HUDEP-2 (cell line): ENCODE data around the gene AFAP1.
"Not testable (repeated sequence)": the region's sequence is repeated elsewhere in the genome, so short reads cannot be mapped to it uniquely, and the experiment has no call there.

Experiments used
- DNase-seq, 76 experiments: peaks; one replicate each; lab custom pipeline; 2025; ENCODE audit not compliant: unreplicated experiment in 76 of 76; lab: John Stamatoyannopoulos, UW

The AFAP1 gene

GRCh38 chr4:7947927-7948326 is 8.3 kb upstream of the AFAP1 start:
- DNase-seq: no peak

DNA sequence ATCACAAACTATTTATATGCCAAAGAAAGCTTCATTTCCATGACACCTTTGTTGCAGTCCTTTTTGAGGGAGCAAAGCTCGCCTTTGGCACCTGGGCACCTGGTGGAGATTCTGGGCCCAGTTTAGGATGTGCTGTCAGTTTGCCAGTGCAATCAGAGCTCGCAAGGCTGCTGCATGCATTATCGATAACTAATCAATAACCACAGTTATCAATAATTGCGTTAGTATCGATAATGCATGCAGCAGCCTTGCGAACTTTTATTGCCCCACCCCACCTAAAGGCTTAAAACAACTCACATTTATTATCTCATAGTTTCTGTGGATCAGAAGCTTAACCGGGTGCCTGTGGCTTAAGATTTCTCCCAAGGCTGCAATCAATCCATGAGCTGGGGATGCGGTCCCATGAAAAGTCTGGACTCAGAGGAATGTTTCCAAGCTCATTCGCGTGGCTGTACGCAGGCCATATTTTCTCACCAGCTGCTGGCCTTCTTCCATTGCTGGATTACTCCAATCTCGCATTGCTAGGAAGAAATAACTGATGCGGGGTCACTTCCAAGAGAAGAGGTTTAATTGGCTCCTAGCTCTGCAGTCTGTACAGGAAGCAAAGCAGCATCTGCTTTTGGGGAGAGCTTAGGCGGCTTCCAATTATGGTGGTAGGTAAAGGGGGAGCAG is 6.2 kb upstream of the AFAP1 start:
- no peak for DNase-seq

GRCh38 chr4:7944599-7945220 is 5.0 kb upstream of the AFAP1 start:
- DNase-seq: no peak

GRCh38 chr4:7943688-7944087 is 4.0 kb upstream of the AFAP1 start:
- not testable (repeated sequence) for DNase-seq

DNA sequence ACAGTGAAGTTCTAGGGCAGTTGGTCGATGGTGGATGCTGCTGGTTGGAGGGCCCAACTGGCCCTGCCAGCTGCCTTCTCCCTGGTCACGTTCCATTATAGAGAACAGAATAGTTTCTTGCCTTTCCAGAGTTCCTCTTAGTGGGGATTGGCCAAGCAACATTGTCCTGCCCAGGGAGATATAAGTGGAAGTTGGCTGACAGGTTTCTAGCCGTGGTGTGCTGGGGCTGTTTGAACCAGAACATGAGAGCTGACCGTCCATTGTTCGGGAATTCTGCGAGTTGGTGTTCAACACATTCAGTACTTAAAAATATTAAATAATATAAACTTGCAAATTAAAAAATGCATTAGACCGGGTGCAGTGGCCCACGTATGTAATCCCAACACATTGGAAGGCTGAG is 3.5 kb upstream of the AFAP1 start:
- DNase-seq: no peak

DNA sequence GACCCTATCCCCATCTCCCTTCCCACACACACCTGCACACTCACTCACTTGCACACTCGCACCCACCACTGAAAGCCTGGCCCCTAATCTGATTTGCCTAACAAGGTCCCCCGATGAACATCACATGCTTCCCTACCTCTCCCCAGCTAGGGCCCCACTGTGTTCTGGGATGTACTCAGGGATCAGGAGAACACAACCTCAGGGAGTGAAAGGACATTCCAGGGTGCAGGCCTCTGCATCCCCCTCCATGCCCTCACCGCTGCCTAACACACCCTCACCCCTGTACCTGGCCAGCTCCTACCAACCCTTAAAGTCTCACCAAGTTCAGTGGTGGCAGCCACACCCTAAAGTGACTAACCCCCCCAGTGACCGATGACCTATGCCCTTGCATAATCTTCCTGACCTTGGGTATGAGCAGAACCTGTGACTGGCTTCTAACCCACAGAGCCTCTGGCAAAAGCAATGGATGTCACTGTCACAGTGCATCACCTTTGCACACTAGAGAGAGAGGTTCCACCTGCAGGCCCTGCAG is 2.4 kb upstream of the AFAP1 start:
- no peak for DNase-seq

GRCh38 chr4:7941111-7941964 is 1.7 kb upstream of the AFAP1 start:
- no peak for DNase-seq

GRCh38 chr4:7938609-7939376 is 868 bp downstream of the AFAP1 start:
- no peak for DNase-seq

GRCh38 chr4:7938266-7938608 is 1.4 kb downstream of the AFAP1 start:
- peak in 1 of 76 experiments; percentile 1 for DNase-seq

DNA sequence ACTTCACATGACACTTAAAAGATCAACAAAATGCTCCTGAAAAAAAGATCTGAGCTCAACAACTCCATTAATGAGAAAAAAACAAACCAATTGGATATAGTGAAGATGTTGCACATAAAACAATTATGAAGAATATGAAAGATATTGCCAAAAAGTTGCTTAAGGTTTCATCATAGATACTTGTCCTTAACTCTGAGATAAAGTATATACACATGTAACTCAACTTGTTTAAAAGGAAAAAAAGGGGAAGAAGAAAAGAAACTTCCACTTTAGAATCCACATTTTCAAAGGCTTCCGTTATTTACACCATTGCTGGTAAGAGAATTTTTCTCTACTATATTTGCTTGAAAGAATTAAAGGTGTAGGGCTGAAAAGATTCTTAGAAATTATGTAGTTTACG is 2.7 kb downstream of the AFAP1 start:
- no peak for DNase-seq

- no peak for DNase-seq
Measured at GRCh38 chr4:7933651-7934510, 5.8 kb downstream of the AFAP1 start.

- DNase-seq: no peak
Measured at GRCh38 chr4:7932287-7932686, 7.4 kb downstream of the AFAP1 start.

GRCh38 chr4:7929118-7929951 is 10.3 kb downstream of the AFAP1 start:
- no peak for DNase-seq

GRCh38 chr4:7928711-7929110 is 10.9 kb downstream of the AFAP1 start:
- no peak for DNase-seq

DNA sequence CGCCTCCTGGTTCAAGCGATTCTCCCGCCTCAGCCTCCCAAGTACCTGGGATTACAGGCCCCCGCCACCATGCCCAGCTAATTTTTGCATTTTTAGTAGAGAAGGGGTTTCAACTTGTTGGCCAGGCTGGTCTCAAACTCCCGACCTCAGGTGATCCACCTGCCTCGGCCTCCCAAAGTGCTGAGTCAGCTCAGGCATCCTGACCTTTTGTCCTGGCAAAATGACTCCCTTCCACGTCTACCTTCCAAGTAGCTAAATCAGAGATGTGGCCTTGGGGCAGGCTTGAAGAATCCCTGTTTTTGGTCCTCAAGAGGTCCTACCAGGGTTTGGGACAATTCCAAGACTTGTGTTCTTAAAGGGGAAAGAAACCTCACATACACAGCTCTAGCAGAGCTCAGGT is 12.8 kb downstream of the AFAP1 start:
- no peak for DNase-seq

GRCh38 chr4:7924570-7924969 is 15.1 kb downstream of the AFAP1 start:
- DNase-seq: no peak

- no peak for DNase-seq
Measured at GRCh38 chr4:7924163-7924562, 15.5 kb downstream of the AFAP1 start.

- DNase-seq: no peak
Measured at GRCh38 chr4:7922466-7922865, 17.2 kb downstream of the AFAP1 start.

- DNase-seq: no peak
Measured at GRCh38 chr4:7918981-7919380, 20.7 kb downstream of the AFAP1 start.
